ENCODE data around the gene OR8B2. TPM values are rescaled to one million over a fixed set of nuclear protein-coding genes. Genes with fewer than 3 reads are reported as not detected.

Gene OR8B2, protein sequence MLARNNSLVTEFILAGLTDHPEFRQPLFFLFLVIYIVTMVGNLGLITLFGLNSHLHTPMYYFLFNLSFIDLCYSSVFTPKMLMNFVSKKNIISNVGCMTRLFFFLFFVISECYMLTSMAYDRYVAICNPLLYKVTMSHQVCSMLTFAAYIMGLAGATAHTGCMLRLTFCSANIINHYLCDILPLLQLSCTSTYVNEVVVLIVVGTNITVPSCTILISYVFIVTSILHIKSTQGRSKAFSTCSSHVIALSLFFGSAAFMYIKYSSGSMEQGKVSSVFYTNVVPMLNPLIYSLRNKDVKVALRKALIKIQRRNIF
- polyA plus RNA-seq (2011; rRNA removed) (not detected in 2 replicates), polyA minus RNA-seq (2011; rRNA and poly(A)+ RNA removed) (not detected in 2 replicates)

DNA sequence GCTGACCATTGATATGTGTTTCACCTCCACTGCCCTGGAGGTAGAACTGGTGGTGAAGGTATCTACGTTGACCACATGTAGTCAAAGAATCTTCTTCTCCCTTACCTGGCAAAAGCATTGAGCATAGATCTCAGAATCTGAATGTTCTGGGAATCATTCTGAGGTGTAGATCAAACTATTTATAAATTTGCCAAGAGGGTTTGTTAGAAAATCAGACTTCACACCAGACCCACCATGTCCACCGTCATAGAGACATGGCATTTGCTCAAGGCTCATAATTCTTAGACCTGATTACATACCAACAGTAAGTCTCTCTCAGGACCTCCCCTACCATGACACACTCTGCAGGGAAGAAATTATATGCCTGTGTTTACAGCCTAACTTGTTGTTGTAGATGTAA is at the start of gene OR8B2:
Gene OR8B2 (minus strand): TSS at position 101 of the 400 bp plus-strand sequence. CDS start 1,156 bp downstream, outside the sequence.
- H3K4me3 ChIP-seq (ENCODE audit: low read depth, low read length), result no peak within 1 kb of the TSS
- ChIA-PET CTCF (no interaction called here), POLR2A (no interaction called here)
- TF ChIP-seq, protein P1, sequence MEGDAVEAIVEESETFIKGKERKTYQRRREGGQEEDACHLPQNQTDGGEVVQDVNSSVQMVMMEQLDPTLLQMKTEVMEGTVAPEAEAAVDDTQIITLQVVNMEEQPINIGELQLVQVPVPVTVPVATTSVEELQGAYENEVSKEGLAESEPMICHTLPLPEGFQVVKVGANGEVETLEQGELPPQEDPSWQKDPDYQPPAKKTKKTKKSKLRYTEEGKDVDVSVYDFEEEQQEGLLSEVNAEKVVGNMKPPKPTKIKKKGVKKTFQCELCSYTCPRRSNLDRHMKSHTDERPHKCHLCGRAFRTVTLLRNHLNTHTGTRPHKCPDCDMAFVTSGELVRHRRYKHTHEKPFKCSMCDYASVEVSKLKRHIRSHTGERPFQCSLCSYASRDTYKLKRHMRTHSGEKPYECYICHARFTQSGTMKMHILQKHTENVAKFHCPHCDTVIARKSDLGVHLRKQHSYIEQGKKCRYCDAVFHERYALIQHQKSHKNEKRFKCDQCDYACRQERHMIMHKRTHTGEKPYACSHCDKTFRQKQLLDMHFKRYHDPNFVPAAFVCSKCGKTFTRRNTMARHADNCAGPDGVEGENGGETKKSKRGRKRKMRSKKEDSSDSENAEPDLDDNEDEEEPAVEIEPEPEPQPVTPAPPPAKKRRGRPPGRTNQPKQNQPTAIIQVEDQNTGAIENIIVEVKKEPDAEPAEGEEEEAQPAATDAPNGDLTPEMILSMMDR (IDR thresholded peaks at IDR 0.05; ENCODE audit: insufficient read depth, low read depth, low read length), result no peak
- no peaks in the 10 kb centered on the region for H3K27me3 ChIP-seq (ENCODE audit: control insufficient read depth, insufficient read depth, low read length)
- no peaks in the 10 kb centered on the region for H3K36me3 ChIP-seq (ENCODE audit: control insufficient read depth, insufficient read depth, low read length)
- DNase-seq (ENCODE audit: low read depth), result no peak

DNA sequence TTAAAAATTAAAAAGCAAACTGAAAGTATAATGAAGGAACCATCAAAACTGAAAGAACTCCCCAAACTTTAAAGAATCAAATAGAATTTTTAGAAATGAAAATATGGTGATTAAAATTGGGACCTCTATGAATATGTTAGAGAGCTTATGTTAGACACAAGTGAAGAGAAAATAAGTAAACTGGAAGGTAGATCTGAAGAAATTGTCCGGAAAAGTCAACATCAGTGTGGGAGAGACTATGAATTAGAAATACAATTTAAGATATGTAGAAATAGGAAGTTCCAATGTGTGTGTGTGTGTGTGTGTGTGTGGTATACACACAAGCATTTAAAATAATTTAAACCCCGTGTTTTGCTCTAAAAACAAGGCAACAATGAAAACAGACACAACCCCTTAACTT is 45.3 kb upstream of the OR8B2 start:
- TF ChIP-seq, protein P1 (IDR thresholded peaks at IDR 0.05; ENCODE audit: insufficient read depth, low read depth, low read length), result no peak
- Histone ChIP-seq H3K27me3 (ENCODE audit: control insufficient read depth, insufficient read depth, low read length) (no peaks in the 10 kb centered on the region), H3K36me3 (ENCODE audit: control insufficient read depth, insufficient read depth, low read length) (no peaks in the 10 kb centered on the region), H3K4me3 (ENCODE audit: low read depth, low read length) (no peak overlapping the region)
- ChIA-PET POLR2A (no interaction called here), CTCF (interaction anchor here (1.0 kb wide), 1 partner anchor 14 kb away, joined by 6 read pairs; no protein-coding TSS in a partner anchor)
- no peak for DNase-seq (ENCODE audit: low read depth)

DNA sequence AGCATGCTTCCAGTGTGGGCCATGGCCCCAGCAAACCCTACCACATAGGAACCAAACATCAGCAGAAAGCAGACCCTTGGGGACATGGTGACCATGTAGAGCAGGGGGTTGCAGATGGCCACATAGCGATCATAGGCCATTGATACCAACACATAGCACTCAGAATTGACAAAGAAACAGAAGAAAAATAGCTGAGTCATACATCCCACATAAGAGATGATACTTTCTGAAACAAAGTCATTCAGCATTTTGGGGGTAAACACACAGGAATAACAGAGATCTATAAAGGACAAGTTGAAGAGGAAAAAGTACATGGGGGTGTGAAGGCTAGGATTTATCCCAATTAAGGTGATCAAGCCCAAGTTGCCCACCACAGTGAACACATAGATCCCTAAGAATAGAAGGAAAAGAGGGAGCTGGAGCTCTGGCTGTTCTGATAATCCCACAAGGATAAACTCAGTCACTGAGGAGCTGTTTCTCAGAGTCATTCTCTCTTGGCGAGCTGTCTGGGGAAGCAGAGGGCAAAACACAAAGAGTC is 40.2 kb upstream of the OR8B2 start, which contains the start of gene OR8B4:
Gene OR8B4 (minus strand): TSS at position 488 of the 538 bp plus-strand sequence. CDS start 0 bp downstream, at position 488.
- Histone ChIP-seq H3K36me3 (ENCODE audit: control insufficient read depth, insufficient read depth, low read length) (no peaks in the 10 kb centered on the region), H3K4me3 (ENCODE audit: low read depth, low read length) (no peak within 1 kb of the TSS), H3K27me3 (ENCODE audit: control insufficient read depth, insufficient read depth, low read length) (no peaks in the 10 kb centered on the region)
- ChIA-PET POLR2A (no interaction called here), CTCF (no interaction called here)
- DNase-seq (ENCODE audit: low read depth), result no peak
- TF ChIP-seq, protein P1 (IDR thresholded peaks at IDR 0.05; ENCODE audit: insufficient read depth, low read depth, low read length), result no peak

DNA sequence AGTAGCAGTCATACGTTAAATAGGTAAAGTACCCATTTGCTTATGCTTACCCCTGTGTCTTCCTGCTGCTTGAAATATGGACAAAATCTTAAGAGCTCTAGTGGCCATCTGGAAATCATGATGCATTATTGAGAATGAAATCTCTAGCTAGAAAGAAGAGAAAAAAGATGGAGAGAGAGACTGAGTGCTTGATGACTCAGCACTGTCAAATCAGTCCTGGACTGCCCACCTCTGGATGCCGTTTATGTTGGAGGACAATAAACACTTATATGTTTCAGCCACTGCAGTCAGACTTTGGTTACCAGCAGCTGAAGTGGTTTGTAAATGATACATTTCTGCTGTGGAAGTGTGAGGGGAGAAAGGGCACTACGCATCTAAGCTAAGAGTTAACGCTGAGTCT is 36.7 kb upstream of the OR8B2 start:
- no peak overlapping the region for H3K4me3 ChIP-seq (ENCODE audit: low read depth, low read length)
- no peak for DNase-seq (ENCODE audit: low read depth)
- CTCF ChIA-PET, result interaction anchor here (0.6 kb wide), 2 partner anchors 165 to 359 kb away, joined by 3 to 4 read pairs; no protein-coding TSS in a partner anchor
- H3K27me3 ChIP-seq (ENCODE audit: control insufficient read depth, insufficient read depth, low read length), result no peaks in the 10 kb centered on the region
- no peaks in the 10 kb centered on the region for H3K36me3 ChIP-seq (ENCODE audit: control insufficient read depth, insufficient read depth, low read length)
- POLR2A ChIA-PET, result no interaction called here
- TF ChIP-seq, protein P1 (IDR thresholded peaks at IDR 0.05; ENCODE audit: insufficient read depth, low read depth, low read length), result no peak

GRCh38 chr11:124415356-124415923 is 31.1 kb upstream of the OR8B2 start:
- POLR2A ChIA-PET, result no interaction called here
- CTCF ChIA-PET, result interaction anchor here (1.2 to 2.8 kb wide), 5 partner anchors 13 to 170 kb away, joined by 3 to 15 read pairs (median 6); no protein-coding TSS in a partner anchor
- TF ChIP-seq, protein P1 (IDR thresholded peaks at IDR 0.05; ENCODE audit: insufficient read depth, low read depth, low read length), result peak; percentile 76
- Histone ChIP-seq H3K36me3 (ENCODE audit: control insufficient read depth, insufficient read depth, low read length) (no peaks in the 10 kb centered on the region), H3K27me3 (ENCODE audit: control insufficient read depth, insufficient read depth, low read length) (no peaks in the 10 kb centered on the region), H3K4me3 (ENCODE audit: low read depth, low read length) (no peak overlapping the region)
- no peak for DNase-seq (ENCODE audit: low read depth)
